ENCODE results near the gene BTN3A1.

Gene BTN3A1

DNA sequence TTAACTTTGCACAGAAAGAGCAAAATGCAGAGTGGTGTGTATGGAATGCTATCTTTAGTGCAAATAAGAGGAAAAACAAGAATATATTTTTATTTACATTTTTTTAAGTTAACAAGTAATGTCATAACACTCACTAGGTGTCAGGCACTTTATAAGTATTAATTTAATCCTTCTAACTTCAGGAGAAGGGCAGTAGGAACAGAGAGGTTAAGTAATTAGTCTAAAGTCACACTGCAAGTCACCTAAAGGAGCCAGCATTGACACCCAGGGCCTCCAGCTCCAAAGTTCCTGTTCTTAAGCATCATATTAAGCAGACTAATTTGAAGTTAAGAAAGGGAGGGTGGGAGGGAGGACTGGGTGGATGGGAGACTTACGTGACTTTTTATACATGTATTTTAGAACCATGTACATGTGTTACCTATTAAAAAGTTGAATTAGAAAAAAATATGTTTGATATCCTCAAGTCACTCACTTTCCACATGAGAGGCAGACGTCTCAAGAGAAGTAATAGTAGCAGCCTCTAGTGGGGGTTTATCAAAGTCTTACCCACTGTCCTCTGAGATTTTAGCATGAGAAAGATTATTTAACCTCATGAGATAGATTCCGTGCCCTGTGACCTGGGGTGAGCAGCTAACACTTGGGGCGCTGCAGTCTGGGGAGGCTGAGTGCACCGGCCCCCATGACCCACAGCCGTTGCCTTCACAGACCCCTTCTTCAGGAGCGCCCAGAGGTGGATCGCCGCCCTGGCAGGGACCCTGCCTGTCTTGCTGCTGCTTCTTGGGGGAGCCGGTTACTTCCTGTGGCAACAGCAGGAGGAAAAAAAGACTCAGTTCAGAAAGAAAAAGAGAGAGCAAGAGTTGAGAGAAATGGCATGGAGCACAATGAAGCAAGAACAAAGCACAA lies 7.0 kb downstream of the BTN3A1 start:
- TF ChIP-seq, protein P1, sequence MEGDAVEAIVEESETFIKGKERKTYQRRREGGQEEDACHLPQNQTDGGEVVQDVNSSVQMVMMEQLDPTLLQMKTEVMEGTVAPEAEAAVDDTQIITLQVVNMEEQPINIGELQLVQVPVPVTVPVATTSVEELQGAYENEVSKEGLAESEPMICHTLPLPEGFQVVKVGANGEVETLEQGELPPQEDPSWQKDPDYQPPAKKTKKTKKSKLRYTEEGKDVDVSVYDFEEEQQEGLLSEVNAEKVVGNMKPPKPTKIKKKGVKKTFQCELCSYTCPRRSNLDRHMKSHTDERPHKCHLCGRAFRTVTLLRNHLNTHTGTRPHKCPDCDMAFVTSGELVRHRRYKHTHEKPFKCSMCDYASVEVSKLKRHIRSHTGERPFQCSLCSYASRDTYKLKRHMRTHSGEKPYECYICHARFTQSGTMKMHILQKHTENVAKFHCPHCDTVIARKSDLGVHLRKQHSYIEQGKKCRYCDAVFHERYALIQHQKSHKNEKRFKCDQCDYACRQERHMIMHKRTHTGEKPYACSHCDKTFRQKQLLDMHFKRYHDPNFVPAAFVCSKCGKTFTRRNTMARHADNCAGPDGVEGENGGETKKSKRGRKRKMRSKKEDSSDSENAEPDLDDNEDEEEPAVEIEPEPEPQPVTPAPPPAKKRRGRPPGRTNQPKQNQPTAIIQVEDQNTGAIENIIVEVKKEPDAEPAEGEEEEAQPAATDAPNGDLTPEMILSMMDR (IDR thresholded peaks at IDR 0.05), result no peak

DNA sequence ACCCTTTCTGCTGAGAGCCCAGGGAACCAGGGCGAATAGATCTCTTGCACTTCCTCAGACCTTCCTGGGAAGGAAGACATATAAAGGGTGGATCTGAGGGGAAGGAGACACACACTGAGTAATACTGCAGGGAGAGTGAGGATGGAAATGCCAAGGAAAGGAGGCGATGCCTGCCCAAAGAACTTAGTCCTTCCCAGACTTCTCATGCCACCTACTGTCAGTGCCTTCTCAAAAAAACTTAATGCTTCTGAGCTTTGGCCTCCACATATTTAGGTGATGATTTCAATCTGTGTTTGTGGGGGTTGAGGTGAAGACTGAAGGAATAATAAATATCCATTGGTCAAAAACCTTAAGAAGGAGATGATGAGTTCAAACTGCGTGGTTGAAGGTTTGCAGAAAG lies 9.7 kb downstream of the BTN3A1 start:
- TF ChIP-seq, protein P1 (IDR thresholded peaks at IDR 0.05), result no peak

DNA sequence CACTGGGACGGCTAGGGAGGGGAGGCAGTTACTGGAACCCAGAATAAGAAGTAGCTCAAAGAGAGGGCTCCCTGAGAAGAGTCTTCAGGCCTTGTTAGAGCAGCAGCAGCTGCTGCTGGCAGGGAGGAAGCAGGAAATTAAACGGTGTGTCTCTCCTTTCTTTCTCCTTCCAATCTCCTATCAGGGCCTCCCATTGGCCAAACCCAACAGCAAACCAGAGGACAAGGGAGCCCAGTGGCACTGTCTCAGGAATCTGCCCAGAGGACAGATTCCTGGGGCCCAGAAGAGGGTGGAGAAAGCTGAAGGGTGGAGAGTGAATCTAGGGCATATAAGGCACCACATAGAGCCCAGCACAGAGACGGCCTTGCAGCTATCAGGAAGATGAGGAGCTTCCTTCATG lies 10.2 kb downstream of the BTN3A1 start:
- TF ChIP-seq, protein P1 (IDR thresholded peaks at IDR 0.05), result no peak

GRCh38 chr6:26412954-26413353 lies 10.9 kb downstream of the BTN3A1 start:
- TF ChIP-seq, protein P1 (IDR thresholded peaks at IDR 0.05), result no peak

DNA sequence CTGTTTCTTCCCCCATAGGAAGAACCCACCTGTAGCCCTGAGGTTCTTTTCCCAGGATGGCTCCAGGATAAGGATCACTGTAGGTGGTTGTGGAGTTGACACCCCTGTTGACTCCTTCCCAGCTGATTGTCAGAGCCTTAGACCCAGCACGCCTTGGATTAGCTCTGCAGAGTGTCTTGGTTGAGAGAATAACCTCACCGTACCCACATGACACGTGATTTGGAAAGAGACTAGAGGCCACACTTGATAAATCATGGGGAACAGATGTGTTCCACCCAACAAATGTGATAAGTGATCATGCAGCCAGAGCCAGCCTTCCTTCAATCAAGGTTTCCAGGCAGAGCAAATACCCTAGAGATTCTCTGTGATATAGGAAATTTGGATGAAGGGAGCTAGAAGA lies 12.2 kb downstream of the BTN3A1 start:
- TF ChIP-seq, protein P1 (IDR thresholded peaks at IDR 0.05), result no peak

GRCh38 chr6:26415036-26415614 lies 13.1 kb downstream of the BTN3A1 start:
- TF ChIP-seq, protein P1 (IDR thresholded peaks at IDR 0.05), result no peak

DNA sequence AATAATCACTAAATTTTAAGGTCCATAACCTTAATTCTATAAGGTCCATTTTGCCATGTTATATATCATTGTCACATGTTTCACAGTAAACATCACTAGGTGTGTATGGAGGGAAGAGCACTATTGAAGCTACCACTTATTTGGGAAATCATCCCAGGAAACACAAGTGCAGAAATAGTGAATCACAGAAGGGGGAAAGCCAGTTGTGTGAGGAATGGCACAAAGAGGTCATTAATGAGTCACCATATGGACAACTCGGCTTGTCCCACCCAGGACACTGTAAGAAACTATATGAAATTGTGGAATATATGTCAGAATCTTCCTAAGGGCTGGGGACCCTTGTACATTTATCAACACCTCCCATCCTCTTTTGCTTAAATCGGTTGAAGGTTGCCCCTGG lies 13.7 kb downstream of the BTN3A1 start:
- TF ChIP-seq, protein P1 (IDR thresholded peaks at IDR 0.05), result no peak
